A549 (cell line): ENCODE results near the gene FLACC1. TPM values are rescaled to one million over a fixed set of nuclear protein-coding genes. Genes with fewer than 3 reads are reported as not detected.
"Not testable (repeated sequence)": the region's sequence is repeated elsewhere in the genome, so short reads cannot be mapped to it uniquely, and the experiment has no call there.

ENCODE experiments used
- ATAC-seq, 2 experiments: fragments of 200-7000 bp in 1 of 2; fragments of >200 bp in 1 of 2; cut with Nextera tagmentation in 1 of 2; cut with Tn5 transposase in 1 of 2; 3 replicates each; pipeline versions ENCODE4 v1.8.0 to v1.9.1; 2018 to 2020; ENCODE audit warnings: mild to moderate bottlenecking in 1 of 2, moderate library complexity in 1 of 2
- CTCF ChIA-PET: fragments of 300-600 bp; sonication (Branson Sonifier 250); formaldehyde crosslinking; extraction: SDS; loops from one replicate; lab custom pipeline; 2021; ENCODE audit warnings: antibody characterized with exemption, inconsistent platforms; lab: Yijun Ruan, JAX
- POLR2A ChIA-PET: fragments of 350-600 bp; formaldehyde crosslinking; extraction: SDS; loops from one replicate; lab custom pipeline; 2021; ENCODE audit warnings: antibody characterized with exemption, inconsistent platforms; lab: Yijun Ruan, JAX
- DNase-seq, 2 experiments: peaks; one replicate each; pipeline versions ENCODE4 v3.0.0 to v3.0.0-alpha.2; 2011 to 2016; ENCODE audit warnings: low read depth in 1 of 2, low spot score in 1 of 2
- FAIRE-seq: peaks from 2 replicates; lab custom pipeline; 2011; peaks lifted over from hg19 to GRCh38; lab: Jason Lieb, UNC
- H3K27ac ChIP-seq, 2 experiments: fragments of >200 bp; sonication (Bioruptor Twin); formaldehyde crosslinking; 3 replicates each; pipeline ENCODE4 v1.5.1; 2016 to 2017
- H3K4me1 ChIP-seq: fragments of >200 bp; sonication (Bioruptor Twin); formaldehyde crosslinking; 3 replicates; pipeline ENCODE4 v1.6.1; 2016
- H3K4me2 ChIP-seq: fragments of >200 bp; sonication (Bioruptor Twin); formaldehyde crosslinking; 3 replicates; pipeline ENCODE4 v1.6.1; 2016
- H3K4me3 ChIP-seq: fragments of >200 bp; sonication (Bioruptor Twin); formaldehyde crosslinking; 3 replicates; pipeline ENCODE4 v1.5.1; 2016
- H3K9me3 ChIP-seq: fragments of >200 bp; sonication (Bioruptor Twin); formaldehyde crosslinking; 3 replicates; pipeline ENCODE4 v1.6.1; 2016
- CHD2 ChIP-seq: fragments of 150-350 bp; IDR thresholded peaks from 2 replicates; pipeline ENCODE4 v1.6.1; 2014; ENCODE audit warnings: low read length; ENCODE audit not compliant: partially characterized antibody
- EHF ChIP-seq: fragments of 250-450 bp; sonication (Bioruptor Pico); IDR thresholded peaks from 2 replicates; pipeline ENCODE4 v1.5.0; 2020; ENCODE audit warnings: mild to moderate bottlenecking
- ESRRA ChIP-seq: fragments of 150-350 bp; IDR thresholded peaks from 2 replicates; pipeline ENCODE4 v1.6.1; 2014; ENCODE audit warnings: mild to moderate bottlenecking, low read length, borderline replicate concordance
- FOXS1 ChIP-seq: fragments of 250-450 bp; sonication (Bioruptor Pico); IDR thresholded peaks from 2 replicates; pipeline ENCODE4 v1.5.0; 2020; ENCODE audit warnings: mild to moderate bottlenecking, moderate library complexity
- HEYL ChIP-seq: fragments of 250-450 bp; sonication (Bioruptor Pico); IDR thresholded peaks from 2 replicates; pipeline ENCODE4 v1.8.0; 2021; ENCODE audit warnings: mild to moderate bottlenecking, moderate library complexity
- MAFK ChIP-seq: fragments of 450-650 bp; IDR thresholded peaks from 2 replicates; pipeline ENCODE4 v1.6.1; 2014; ENCODE audit not compliant: partially characterized antibody
- RCOR1 ChIP-seq: fragments of 150-350 bp; IDR thresholded peaks from 2 replicates; pipeline ENCODE4 v1.6.1; 2014; ENCODE audit warnings: antibody characterized with exemption, low read length, low read depth
- SMC3 ChIP-seq: fragments of >200 bp; sonication (Bioruptor Twin); formaldehyde crosslinking; IDR thresholded peaks from 3 replicates; pipeline ENCODE4 v1.6.1; 2018; ENCODE audit warnings: inconsistent platforms
- ZNF302 ChIP-seq: fragments of 250-450 bp; sonication (Bioruptor Pico); IDR thresholded peaks from 2 replicates; pipeline ENCODE4 v1.9.0; 2021; ENCODE audit warnings: inconsistent platforms, mild to moderate bottlenecking, moderate library complexity
- WGBS: methylation state at CpG from one replicate; pipeline ENCODE4 v1.1.6; 2017; ENCODE audit errors: missing lambda C conversion rate; 5-methylcytosine and 5-hydroxymethylcytosine counted together
- polyA plus RNA-seq, 4 experiments: library from polyadenylated mRNA; depleted of rRNA in 3 of 4; stranded (reverse); fragments of >200 nt; fragmentation: RNase III in 1 of 4; extraction: RNeasy Plus Mini Kit Qiagen cat#74134 plus additional on column Dnase treatment in 1 of 4; gene quantifications; 2 replicates in 3 of 4; 3 replicates in 1 of 4; pipeline ENCODE4 v1.2.3, GENCODE V29; 2011 to 2017
- TF ChIP-seq, protein P1 (sequence below): IDR thresholded peaks from 2 replicates; pipeline ENCODE4 v1.6.1; 2012; ENCODE audit warnings: low read depth, borderline replicate concordance
- TF ChIP-seq, protein P2 (sequence below): fragments of 150-350 bp; IDR thresholded peaks from 2 replicates; pipeline ENCODE4 v1.6.1; 2014; ENCODE audit warnings: low read depth, mild to moderate bottlenecking, low read length
- TF ChIP-seq, protein P3 (sequence below): IDR thresholded peaks from 2 replicates; pipeline ENCODE4 v1.6.1; 2012
- TF ChIP-seq, protein P4 (sequence below): fragments of 250-450 bp; sonication (Bioruptor Pico); IDR thresholded peaks from 2 replicates; pipeline ENCODE4 v1.5.0; 2021; ENCODE audit warnings: mild to moderate bottlenecking, moderate library complexity, borderline replicate concordance

Gene FLACC1
- polyA plus RNA-seq, 2 of the 4 experiments (the other 2 are of a cell fraction), result 0.26 to 0.36 TPM

DNA sequence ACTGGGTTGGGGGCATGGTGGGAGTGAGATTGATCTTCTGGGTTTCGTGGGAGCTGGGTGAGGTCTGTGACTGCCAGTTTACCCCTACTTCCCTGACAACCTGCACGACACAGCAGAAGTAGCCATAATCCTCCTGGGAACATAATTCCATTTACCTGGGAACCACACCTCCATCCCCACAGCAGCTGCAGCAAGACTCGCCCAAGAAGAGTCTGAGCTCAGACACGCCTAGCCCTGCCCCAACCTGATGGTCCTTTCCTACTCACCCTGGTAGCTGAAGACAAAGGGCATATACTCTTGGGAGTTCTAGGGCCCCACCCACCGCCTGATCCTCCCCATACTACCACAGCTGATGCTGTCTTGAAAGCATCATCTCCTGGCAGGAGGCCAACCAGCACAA, 43.8 kb downstream of the FLACC1 start:
- ChIA-PET POLR2A (no interaction called here), CTCF (no interaction called here)
- peaks cover 3% of the 10 kb centered on the region; the same call in 2 of the 3 replicates for H3K9me3 ChIP-seq
- ATAC-seq (no peak), DNase-seq (no peak), FAIRE-seq (no peak)
- TF ChIP-seq ZNF302 (no peak), EHF (no peak), ESRRA (no peak), RCOR1 (no peak)
- TF ChIP-seq, protein P1, sequence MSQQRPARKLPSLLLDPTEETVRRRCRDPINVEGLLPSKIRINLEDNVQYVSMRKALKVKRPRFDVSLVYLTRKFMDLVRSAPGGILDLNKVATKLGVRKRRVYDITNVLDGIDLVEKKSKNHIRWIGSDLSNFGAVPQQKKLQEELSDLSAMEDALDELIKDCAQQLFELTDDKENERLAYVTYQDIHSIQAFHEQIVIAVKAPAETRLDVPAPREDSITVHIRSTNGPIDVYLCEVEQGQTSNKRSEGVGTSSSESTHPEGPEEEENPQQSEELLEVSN, result no peak
- no peak overlapping the region for H3K27ac ChIP-seq
- WGBS, result 53% methylated on average over 5 of the region's 5 CpGs
- H3K4me2 ChIP-seq, result no peak overlapping the region
- no peak overlapping the region for H3K4me3 ChIP-seq
- no peaks in the 10 kb centered on the region for H3K4me1 ChIP-seq

DNA sequence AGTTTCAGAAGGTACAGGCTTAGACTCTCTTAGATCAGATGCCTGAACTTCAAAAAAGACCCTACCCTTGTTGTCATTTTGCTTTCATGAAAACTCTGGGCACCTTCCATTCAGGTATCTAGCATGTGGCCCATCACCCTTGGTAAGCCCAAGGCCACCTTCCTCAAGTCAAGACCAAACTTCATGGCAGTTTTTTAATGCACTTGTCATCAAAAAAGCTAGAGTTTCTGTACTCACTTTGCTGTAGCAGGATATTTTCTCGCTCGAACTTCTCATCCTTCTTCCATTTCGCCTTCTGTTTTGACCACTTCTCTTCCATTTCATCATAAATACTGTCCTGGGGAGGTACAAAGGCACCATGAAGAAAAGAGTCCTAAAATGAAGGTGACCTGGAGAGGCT, 48.2 kb downstream of the FLACC1 start:
- peaks cover 3% of the 10 kb centered on the region; the same call in 2 of the 3 replicates for H3K9me3 ChIP-seq
- DNase-seq (no peak), ATAC-seq (no peak), FAIRE-seq (no peak)
- ChIA-PET CTCF (interaction anchor here (1.4 kb wide), 1 partner anchor 15 kb away, joined by 3 read pairs; no protein-coding TSS in a partner anchor), POLR2A (no interaction called here)
- no peak overlapping the region for H3K4me3 ChIP-seq
- TF ChIP-seq SMC3 (no peak), CHD2 (no peak), MAFK (peak; percentile 35)
- 53% methylated on average over 3 of the region's 3 CpGs for WGBS
- H3K4me1 ChIP-seq, result no peaks in the 10 kb centered on the region
- no peak overlapping the region for H3K27ac ChIP-seq
- H3K4me2 ChIP-seq, result no peak overlapping the region

DNA sequence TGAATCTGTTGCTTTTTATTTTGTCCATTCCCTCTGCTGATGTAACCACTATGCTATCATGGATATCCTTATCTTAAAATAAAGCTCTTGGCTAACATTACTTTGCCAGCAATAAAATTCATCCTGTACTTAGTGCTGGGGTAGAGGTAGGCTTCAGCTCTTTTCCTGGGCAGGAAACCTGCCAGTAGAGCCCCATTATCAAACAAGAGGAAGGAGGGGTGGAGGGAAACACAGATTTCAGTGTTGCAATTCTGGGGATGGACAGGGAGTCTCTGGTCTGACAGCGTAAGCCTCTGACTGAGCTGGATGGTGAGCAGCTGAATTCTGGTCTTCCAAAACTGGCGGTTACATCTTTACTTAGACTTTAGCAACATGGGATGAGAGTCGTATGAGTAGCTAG, 49.3 kb downstream of the FLACC1 start:
- no peak for FAIRE-seq
- Histone ChIP-seq H3K4me3 (no peak overlapping the region), H3K4me1 (no peaks in the 10 kb centered on the region), H3K27ac (no peak overlapping the region)
- DNase-seq, result no peak
- no peak for ATAC-seq
- POLR2A ChIA-PET, result no interaction called here
- WGBS, result 73% methylated on average over 3 of the region's 3 CpGs
- no peak for TF ChIP-seq RCOR1
- TF ChIP-seq SMC3, result no peak
- TF ChIP-seq HEYL (CRISPR knock-in tag), result no peak
- TF ChIP-seq, protein P2, sequence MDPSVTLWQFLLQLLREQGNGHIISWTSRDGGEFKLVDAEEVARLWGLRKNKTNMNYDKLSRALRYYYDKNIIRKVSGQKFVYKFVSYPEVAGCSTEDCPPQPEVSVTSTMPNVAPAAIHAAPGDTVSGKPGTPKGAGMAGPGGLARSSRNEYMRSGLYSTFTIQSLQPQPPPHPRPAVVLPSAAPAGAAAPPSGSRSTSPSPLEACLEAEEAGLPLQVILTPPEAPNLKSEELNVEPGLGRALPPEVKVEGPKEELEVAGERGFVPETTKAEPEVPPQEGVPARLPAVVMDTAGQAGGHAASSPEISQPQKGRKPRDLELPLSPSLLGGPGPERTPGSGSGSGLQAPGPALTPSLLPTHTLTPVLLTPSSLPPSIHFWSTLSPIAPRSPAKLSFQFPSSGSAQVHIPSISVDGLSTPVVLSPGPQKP, result no peak
- TF ChIP-seq, protein P3, sequence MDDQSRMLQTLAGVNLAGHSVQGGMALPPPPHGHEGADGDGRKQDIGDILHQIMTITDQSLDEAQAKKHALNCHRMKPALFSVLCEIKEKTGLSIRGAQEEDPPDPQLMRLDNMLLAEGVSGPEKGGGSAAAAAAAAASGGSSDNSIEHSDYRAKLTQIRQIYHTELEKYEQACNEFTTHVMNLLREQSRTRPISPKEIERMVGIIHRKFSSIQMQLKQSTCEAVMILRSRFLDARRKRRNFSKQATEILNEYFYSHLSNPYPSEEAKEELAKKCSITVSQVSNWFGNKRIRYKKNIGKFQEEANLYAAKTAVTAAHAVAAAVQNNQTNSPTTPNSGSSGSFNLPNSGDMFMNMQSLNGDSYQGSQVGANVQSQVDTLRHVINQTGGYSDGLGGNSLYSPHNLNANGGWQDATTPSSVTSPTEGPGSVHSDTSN, result no peak
- TF ChIP-seq, protein P4, sequence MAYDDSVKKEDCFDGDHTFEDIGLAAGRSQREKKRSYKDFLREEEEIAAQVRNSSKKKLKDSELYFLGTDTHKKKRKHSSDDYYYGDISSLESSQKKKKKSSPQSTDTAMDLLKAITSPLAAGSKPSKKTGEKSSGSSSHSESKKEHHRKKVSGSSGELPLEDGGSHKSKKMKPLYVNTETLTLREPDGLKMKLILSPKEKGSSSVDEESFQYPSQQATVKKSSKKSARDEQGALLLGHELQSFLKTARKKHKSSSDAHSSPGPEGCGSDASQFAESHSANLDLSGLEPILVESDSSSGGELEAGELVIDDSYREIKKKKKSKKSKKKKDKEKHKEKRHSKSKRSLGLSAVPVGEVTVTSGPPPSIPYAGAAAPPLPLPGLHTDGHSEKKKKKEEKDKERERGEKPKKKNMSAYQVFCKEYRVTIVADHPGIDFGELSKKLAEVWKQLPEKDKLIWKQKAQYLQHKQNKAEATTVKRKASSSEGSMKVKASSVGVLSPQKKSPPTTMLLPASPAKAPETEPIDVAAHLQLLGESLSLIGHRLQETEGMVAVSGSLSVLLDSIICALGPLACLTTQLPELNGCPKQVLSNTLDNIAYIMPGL (CRISPR knock-in tag), result no peak
- TF ChIP-seq FOXS1 (CRISPR knock-in tag), result no peak
- TF ChIP-seq, all 56 proteins: peak for 0
- H3K9me3 ChIP-seq, result peaks cover 3% of the 10 kb centered on the region; the same call in 2 of the 3 replicates
- H3K4me2 ChIP-seq, result no peak overlapping the region
- CTCF ChIA-PET, result interaction anchor here (1.4 kb wide), 1 partner anchor 16 kb away, joined by 3 read pairs; no protein-coding TSS in a partner anchor

DNA sequence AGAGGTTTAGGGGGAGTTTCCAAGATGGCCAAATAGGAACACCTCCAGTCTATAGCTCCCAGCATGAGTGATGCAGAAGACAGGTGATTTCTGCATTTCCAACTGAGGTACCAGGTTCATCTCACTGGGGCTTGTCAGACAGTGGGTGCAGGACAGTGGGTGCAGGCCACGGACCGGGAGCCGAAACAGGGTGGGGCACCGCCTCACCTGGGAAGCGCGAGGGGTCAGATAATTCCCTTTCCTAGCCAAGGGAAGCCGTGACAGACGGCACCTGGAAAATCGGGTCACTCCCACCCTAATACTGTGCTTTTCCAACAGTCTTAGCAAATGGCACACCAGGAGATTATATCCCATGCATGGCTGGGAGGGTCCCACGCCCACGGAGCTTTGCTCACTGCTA, 57.2 kb downstream of the FLACC1 start:
- H3K27ac ChIP-seq, H3K4me2 ChIP-seq, H3K4me3 ChIP-seq, DNase-seq, FAIRE-seq, H3K4me1 ChIP-seq, ATAC-seq, POLR2A ChIA-PET, H3K9me3 ChIP-seq: not testable (repeated sequence)
- 76% methylated on average over 11 of the region's 11 CpGs for WGBS
- CTCF ChIA-PET, result interaction anchor here (1.3 kb wide), 1 partner anchor 68 kb away, joined by 4 read pairs; no protein-coding TSS in a partner anchor
